Right kidney (tissue), 9 donors: ENCODE data around the gene LYST.
A peak's percentile ranks its signal among the peaks of the same experiment; 100 is the strongest.
"Not testable (repeated sequence)": the region's sequence is repeated elsewhere in the genome, so short reads cannot be mapped to it uniquely, and the experiment has no call there.

ENCODE experiments used
- DNase-seq: peaks from one replicate; pipeline ENCODE4 v3.0.0-alpha.2; 2016
- long read RNA-seq, 8 donors: transcript quantifications; one replicate each; lab custom pipeline, GENCODE V29; 2026

Gene LYST, protein sequence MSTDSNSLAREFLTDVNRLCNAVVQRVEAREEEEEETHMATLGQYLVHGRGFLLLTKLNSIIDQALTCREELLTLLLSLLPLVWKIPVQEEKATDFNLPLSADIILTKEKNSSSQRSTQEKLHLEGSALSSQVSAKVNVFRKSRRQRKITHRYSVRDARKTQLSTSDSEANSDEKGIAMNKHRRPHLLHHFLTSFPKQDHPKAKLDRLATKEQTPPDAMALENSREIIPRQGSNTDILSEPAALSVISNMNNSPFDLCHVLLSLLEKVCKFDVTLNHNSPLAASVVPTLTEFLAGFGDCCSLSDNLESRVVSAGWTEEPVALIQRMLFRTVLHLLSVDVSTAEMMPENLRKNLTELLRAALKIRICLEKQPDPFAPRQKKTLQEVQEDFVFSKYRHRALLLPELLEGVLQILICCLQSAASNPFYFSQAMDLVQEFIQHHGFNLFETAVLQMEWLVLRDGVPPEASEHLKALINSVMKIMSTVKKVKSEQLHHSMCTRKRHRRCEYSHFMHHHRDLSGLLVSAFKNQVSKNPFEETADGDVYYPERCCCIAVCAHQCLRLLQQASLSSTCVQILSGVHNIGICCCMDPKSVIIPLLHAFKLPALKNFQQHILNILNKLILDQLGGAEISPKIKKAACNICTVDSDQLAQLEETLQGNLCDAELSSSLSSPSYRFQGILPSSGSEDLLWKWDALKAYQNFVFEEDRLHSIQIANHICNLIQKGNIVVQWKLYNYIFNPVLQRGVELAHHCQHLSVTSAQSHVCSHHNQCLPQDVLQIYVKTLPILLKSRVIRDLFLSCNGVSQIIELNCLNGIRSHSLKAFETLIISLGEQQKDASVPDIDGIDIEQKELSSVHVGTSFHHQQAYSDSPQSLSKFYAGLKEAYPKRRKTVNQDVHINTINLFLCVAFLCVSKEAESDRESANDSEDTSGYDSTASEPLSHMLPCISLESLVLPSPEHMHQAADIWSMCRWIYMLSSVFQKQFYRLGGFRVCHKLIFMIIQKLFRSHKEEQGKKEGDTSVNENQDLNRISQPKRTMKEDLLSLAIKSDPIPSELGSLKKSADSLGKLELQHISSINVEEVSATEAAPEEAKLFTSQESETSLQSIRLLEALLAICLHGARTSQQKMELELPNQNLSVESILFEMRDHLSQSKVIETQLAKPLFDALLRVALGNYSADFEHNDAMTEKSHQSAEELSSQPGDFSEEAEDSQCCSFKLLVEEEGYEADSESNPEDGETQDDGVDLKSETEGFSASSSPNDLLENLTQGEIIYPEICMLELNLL (N-terminal part only)
- long read RNA-seq, donor 1 = 0 reads
- long read RNA-seq, donor 2, partial matches to known transcripts = 0 of 1 reads
- long read RNA-seq, donor 2, other reads (novel, unspliced or antisense) = 0 of 1 reads
- long read RNA-seq, donor 3, partial matches to known transcripts = 0 of 2 reads
- long read RNA-seq, donor 3, other reads (novel, unspliced or antisense) = 0 of 2 reads
- long read RNA-seq, donor 4, partial matches to known transcripts = 6 of 6 reads
- long read RNA-seq, donor 4, other reads (novel, unspliced or antisense) = 0 of 6 reads
- long read RNA-seq, donor 5 = 0 reads
- long read RNA-seq, donor 6 = 0 reads
- long read RNA-seq, donor 7, partial matches to known transcripts = 0 of 1 reads
- long read RNA-seq, donor 7, other reads (novel, unspliced or antisense) = 0 of 1 reads
- long read RNA-seq, donor 8 = 0 reads

DNA sequence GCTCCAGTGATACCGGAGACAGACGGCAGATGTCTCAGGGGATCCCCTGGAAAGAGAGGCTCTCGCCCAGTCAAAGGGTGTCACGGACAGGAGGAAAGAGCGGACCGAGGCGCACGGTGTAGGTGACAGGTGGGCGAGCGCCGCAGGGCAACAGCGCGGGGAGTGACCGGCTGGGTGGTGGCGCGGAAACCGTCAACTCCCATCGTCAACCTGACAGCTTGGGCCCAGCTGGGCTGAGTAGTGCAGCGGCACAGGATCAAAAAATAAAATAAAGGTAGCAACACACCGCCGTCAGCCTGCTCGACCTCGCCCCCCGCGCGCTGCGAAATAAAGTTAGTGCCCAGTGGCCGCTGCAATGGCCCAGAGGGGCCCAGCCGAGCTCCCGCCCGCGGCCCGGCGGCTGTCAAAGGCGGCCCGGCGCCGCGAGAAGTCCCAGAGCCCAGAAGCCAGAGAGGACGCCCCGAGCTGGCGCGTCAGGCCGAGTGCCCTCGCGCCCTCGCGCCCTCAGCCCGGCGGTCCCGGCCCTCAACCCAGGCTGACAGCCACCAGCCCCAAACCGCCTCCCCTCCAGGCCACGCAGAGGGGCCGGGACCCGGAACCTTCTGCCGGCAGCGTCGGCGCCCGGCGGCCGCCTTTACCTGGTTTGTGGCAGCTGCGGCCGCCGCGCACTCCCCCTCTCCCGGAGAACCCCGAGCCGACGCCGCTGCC lies at the start of gene LYST:
Gene LYST (minus strand): TSS at position 702 of the 708 bp plus-strand sequence. CDS start 36,489 bp downstream, outside the sequence.
- DNase-seq = peak; percentile 94

DNA sequence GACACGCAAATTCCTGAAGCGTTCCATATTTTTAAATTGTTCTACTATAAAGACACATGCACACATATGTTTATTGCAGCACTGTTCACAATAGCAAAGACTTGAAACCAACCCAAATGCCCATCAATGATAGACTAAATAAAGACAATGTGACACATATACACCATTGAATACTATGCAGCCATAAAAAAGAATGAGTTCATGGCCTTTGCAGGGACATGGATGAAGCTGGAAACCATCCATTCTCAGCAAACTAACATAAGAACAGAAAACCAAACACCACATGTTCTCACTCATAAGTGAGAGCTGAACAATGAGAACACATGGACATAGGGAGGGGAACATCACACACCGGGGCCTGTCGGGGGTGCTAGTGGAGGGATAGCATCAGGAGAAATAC lies 48.8 kb upstream of the LYST start:
- DNase-seq = not testable (repeated sequence)

DNA sequence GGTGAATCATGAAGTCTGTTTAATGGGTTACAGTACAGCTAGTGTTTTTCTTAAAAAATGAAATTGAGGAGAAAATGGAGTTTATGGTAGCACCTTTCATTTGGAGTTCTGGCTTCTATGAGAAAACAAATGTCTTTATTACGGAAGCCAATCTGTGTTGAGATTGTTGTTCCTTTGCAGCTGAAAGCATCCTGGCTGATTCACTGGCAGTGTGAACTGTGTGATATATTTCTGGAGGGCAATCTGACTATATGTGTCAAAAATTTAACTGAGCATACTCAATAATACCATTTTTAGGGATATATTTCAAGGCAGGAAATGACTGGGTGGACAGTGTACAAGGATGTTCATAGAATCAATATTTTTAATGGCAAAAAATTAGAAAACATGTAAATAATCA lies 46.6 kb upstream of the LYST start:
- DNase-seq = no peak

DNA sequence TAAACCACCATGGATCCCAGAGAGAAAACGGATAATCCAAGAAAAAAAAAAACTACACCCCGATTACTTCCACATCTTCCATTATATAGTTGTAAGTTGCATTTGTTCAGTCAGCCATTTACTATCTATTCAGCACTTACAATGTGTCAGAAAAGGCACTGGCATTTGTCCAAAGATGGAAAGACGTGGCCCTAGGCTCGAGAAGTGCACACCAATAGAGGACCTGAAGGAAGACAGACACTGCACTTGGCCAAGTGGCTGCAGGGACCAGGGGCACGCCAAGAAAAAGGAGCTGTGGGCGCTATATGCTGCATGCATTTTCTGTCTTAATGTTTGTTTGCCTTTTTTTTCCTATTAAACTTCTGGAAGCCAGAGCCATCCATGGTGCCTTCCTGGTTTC lies 45.2 kb upstream of the LYST start:
- DNase-seq = no peak

DNA sequence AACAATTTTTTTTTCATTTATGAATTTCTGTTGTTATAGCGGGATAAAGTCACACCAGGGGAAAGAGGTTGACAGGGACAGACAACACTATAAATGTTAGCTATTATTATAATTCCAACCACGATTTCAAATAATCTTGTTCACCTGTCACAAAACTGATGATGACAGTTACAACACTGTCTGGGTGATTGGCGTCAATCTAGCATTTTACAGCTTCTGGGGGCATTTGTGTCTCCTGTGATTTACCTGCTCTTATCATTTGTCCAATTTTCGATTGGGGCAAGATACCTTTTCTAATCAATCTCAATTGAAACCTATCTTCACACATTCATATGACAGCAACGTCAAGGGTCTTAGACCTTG lies 44.6 kb upstream of the LYST start:
- no peak for DNase-seq

DNA sequence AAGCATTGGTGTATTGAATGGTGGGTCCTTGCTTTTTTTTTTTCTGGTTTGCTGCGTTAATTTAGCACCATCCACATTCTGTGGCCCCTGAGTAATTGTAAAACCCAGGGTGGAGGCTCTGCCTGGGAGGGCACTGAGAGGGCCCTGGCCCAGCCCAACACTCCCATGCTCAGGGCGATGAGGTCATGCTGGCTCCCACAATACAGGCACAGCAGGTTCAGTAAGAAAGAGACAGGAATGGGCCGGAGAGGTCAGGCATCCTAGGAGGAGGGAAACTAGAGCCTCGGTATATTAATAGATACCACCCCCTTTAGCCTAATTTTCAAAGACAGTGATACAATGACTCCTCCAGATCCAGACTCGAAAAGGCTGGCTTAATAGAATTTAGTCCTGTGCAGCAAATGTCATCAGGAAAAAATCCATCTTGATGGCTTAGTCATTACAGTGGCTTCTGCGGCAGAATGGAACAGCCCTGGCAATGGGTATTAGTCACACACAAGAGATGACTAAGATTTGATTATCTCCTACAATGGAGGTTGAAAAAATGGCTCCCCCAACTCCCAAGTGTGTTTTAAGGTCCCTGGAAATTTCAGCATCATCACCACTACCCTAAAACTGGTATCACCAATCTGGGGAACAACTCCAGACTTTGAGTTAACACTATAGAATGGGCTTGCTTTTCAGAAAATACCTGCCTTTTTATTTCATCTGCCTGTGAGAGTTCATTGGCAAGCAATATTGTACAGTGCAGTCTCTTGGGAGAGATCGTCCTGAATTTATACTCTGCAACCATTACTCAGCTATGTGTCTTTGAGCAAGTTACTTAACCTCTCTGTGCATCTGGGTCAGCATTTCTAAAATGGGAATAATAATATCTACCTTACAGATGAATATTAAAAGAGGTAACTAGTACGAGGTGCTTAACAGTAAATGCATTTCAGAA lies 43.9 kb upstream of the LYST start:
- DNase-seq = no peak

DNA sequence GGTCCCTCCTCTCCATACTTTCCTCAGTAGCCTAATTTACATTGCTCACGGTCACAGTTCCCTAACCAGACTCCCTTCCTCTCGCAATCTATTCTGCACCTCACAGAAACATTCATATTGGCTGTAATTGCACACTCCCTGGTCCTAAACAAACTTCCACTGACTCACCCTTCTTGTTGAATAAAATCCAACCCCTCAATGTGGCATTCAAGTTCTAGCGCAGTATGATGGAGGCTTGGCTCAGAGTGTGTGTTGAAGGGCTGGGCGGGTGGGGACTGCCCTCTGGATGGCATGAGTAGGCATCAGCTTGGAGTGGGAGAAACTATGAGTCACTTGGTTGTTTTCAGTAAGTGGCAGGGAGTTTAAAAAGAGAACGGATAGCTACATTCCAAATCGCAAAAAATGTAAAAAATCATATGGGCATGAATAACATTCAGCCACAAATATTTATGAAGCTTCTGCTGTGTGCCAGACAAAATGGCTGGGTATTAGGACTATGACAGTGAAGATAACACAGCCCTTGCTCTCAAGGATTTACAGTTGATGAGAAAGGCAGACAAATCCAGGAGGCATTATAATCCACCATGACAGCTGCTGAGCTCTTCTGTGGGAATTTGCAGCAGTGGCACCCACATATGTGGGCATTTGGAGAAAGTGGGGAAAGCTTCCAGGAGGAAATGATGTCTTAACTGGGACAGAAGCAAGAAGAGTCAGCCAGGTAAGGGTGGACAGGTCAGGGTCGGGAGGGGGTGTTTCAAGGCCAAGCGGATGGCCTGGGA lies 42.2 kb upstream of the LYST start:
- DNase-seq = no peak

DNA sequence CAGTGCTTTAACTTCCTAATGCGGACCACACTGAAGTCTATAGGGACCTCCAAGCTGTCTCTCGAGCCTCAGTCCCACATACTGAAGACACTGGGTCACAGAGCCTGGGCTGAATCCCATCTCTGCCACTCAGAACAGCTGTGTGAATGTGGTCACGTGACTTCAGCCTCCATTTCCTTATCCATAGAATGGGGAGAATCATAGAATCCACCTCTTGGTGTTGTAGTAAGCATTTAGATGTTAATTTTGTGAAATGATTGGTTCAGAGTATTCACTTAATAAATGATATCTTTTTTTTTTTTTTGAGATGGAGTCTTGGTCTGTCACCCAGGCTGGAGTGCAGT lies 41.2 kb upstream of the LYST start:
- DNase-seq = no peak

DNA sequence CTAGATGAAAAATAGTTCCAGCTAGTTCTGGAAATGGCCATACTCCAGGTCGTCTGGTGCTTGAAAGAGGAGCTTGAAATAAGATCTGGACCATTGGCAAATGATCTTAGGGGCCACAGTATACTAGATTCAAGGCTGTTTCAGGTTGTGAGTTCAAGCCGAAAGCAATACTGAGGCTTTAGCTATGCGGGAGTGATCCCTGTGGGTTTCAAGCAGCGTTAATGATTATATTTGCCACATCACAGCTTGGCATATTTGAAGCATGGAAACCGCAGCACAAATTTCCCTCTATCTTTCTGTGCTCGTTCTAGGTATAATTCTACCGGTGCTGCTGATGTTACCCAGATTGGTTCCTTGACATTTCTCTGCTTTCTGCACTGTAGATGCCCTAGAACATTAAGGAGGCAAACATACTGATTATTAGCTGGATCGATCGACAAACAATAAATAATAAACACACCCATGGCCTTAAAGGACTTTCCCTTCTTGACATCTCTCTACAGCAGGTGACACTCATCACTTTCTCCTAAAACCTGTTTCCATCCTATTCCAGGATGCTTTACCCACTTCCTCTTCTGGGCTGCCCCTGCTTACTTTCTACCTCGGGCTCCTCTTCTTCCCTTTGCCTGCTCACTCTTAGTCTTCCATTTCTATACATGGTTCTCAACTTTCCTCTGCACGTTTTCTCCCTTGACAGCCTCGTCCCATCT lies 40.6 kb upstream of the LYST start:
- no peak for DNase-seq

DNA sequence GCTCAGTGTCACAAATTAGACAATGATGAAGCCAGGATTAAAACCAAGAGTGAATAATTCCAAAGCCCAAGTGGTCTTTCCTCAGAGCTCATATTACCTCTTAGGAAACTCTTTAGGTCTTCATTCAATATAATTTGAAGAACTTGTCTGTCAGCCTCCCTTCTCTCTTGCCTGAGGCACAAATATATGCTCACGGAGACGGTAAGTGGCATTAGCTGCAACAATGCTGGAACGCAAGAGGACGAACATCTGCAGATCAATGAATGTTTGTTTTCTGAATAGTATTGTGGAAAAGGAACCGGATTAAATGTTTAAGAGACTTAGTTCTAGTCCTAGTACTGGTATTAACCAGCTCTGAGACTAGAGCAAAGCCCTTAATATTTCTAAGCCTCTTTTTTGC lies 39.7 kb upstream of the LYST start:
- DNase-seq = no peak

DNA sequence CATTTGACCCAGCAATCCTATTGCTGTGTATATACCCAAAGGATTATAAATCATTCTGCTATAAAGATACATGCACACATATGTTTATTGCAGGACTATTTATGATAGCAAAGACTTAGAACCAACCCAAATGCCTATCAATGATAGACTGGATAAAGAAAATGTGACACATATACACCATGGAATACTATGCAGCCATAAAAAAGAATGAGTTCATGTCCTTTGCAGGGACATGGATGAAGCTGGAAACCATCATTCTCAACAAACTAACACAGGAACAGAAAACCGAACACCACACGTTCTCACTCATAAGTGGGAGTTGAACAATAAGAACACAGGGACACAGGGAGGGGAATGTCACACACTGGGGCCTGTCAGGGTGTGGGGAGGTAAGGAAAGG lies 37.1 kb upstream of the LYST start:
- not testable (repeated sequence) for DNase-seq

DNA sequence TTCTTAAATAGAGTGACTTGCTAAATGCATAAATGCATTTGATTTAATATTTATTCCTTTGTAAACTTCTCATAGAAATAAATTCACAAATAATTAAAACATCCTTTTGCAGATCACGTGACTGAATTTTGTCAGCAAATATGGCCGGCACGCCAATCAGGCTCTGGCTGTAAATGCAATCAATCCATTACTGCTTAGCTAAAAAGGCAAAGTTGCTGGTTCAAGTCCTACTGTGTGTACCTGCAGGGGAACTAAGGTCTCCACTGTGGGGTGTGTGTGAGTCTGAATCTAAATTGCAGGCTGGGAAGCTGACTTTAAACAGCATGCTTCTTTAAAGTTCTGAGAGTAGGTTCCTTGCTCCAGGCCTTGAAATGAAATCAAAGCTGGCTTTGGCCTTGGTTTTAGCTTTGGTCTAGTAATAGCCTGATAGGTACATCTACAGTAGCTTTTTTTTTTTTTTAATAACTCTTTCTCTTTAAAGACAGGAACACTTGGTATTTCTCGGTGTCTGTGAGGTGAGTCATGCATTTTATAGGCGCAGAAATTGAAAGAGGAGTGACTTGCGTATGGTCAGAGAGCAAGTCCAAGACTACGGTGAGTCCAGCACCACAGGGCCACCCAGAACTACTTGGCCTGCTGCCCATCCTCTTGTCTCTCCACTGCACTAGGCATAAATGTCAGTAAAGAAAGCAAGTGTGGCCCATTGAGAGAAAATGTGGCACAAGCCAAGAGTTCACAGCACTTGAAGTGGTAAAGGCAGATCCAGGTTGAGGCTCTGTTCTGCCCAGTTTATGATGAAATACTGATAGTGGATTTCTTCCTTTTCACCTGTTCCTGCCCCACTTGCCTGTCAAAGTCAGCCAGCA lies 36.2 kb upstream of the LYST start:
- DNase-seq = no peak

DNA sequence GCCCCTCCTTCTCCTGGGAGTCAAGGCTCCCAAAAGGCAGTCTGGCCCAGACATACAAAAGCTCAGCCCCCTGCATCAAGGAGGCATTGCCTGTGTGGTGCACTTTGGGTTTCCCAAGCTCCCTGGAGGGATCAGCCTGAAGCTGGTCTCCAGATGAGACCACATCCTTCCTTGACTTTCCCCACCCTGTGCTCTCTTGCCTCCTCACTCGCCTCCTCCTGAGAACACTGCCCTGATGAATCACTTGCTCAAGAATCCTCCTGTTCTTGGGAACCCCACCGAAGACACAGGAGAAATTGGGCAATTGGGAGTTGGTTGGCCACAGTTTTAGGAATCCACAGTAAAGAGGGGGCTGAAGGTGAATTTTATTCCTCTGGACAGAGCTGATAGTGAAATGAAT lies 34.8 kb upstream of the LYST start:
- no peak for DNase-seq

DNA sequence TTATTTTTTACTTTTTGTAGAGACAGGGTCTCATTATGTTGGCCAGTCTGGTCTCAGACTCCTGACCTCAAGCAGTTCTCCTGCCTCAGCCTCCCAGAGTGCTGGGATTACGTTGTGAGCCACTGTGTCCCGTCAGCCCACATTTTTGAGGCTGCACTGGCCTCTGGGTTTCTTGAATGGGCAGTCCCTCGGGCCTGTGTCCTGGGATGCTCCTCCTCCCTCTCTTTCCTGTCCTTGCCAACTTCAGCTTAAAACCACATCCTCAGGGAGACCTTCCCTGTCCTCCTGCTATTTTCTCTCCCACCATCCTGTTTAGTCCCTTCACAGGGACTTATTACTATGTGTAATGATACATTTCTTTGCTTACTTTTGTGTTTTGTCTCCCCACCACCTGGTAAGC lies 31.4 kb upstream of the LYST start:
- no peak for DNase-seq

DNA sequence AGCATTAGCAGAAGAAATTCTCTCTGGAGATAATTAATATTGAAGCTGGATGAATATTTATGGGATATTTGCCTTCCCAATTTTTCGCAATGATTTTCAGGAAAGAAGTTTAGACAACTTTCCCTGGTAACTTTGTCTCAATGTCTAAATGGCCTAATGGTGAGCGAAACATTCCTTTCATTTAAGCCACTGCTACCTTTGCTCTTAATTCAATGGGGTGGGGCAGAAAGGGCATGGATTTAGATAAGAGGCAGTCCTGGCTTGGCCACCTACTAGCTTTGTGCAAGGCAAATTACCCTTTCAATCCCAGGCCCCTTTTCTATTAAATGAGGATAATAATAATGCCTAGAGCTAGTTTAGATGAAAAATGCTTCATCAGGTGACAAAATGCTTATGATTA lies 27.1 kb upstream of the LYST start:
- no peak for DNase-seq

DNA sequence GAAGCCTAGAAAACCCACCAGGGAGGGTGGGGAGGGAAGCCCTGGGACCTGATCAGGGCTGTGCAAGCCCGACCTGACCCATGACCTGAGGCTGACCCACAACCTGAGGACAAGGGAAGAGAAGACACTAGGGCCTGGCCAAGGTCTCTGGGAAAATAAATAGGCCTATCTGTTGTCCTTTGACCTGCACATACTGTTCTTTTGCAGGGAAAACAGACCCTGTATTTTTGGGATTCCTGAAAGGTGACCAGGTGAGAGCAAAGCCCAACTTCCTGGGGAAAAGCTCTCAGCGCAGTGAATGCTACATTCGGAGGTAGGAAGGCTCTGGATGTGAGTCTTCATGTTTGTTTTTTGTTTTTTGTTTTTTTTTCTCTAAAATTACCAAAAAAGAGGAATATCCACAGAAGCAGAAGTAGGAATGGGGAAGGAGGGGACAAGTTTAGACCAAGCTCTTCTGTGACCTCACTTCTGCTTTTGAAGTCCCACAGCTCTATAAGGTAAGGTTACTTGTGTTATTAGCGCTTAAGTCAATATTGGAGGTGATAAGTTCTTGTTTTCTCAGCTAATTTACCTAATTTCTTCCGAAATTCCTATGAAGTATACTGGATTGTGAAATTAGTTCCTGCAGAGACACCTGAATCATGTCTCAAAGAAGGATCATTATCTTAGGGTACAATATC lies 26.2 kb upstream of the LYST start:
- no peak for DNase-seq

DNA sequence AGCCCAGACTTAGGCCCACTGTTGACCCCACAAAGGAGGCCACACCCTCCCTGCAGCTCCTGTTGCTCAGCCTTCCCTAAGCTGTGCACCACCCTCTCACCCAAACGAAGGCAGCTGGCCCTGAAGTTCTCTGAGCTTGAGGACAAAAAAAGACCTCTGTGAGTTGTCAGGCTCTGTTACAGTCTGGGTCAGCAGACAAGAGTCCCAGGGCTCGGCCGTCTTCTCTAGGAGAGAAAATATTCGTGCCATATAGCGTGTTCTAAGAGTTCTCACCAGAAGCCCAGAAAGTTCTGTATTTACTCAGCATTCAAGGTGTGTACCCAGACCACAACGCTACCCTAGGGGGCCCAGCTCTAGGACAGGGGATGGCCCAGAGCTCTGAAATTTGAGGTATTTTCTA lies 25.5 kb upstream of the LYST start:
- DNase-seq = no peak
